ENCODE measurements around the gene AP2A2. TPM values are rescaled to one million over a fixed set of nuclear protein-coding genes. Genes with fewer than 3 reads are reported as not detected.

Gene AP2A2
- total and polyA plus RNA-seq, 2 donors (not counting 1 experiment from before 2014, with no cell fraction given): 53.1 to 57.0 TPM

DNA sequence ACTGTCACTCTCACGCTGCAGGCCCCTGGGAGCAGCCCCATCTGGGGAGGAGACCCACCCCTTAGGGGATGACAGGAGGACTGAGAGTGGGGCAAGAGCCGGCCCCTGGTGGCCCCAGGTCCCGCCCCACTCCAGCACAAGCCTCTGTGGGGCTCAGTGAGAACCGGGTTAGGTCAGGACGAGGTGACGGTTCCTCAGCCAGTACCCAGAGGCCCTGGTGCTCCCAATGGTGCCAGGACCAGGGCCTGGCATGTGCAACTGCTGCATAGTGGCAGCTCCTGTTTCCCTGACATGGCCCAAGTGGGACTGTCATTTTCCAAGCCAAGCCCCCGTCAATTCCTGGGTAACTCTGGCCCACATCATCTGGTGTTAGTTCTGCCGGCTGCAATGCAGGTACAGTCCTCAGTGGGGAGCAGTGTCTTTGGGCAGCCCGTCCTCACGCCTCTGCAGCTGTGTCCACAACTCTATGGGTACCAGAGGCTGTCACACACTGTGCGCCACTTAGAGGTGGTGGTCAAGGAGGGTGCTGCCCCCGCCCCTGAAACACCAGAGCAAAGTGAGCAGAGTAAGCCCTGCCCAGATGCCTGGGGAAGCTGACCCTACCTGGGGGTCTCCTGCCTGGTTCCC lies 31.0 kb upstream of the AP2A2 start:
- H3K27me3 Mint-ChIP-seq: no peaks in the 10 kb centered on the region
- H3K27ac Mint-ChIP-seq: no peak overlapping the region
- H3K4me1 Mint-ChIP-seq: no peaks in the 10 kb centered on the region
- no peak for TF ChIP-seq EZH2 (IDR thresholded peaks at IDR 0.05; ENCODE audit: borderline replicate concordance, insufficient read depth, low read depth, low read length, poor library complexity, severe bottlenecking)
- no peak for TF ChIP-seq CTCF (IDR thresholded peaks at IDR 0.05)
- H3K4me3 Mint-ChIP-seq: no peak overlapping the region
- DNase-seq (no peak), ATAC-seq (ENCODE audit: low read depth) (no peak)
- H3K9me3 ChIP-seq (ENCODE audit: control extremely low read depth in 1 of 3, control insufficient read depth in 2 of 3, insufficient read depth in 1 of 3, low read length in 2 of 3): no peaks in the 10 kb centered on the region
- H3K9ac ChIP-seq (ENCODE audit: low read length): no peak overlapping the region
- ChIA-PET POLR2A (no interaction called here), CTCF (no interaction called here)
- no peaks in the 10 kb centered on the region for H3K9me3 Mint-ChIP-seq (ENCODE audit: insufficient read depth)
- peaks cover 2% of the 10 kb centered on the region for H3K79me2 ChIP-seq (ENCODE audit: control insufficient read depth, insufficient read depth, low read length)
- peaks cover 0 to 22% of the 10 kb centered on the region in 2 experiments for H3K36me3 ChIP-seq (replicated peaks in 1 of 2; ENCODE audit: control extremely low read depth in 1 of 2, control insufficient read depth in 1 of 2, extremely low read depth in 1 of 2, insufficient read depth in 2 of 2, low read length in 1 of 2)
- no peak overlapping the region for H2AFZ ChIP-seq (ENCODE audit: insufficient read depth, low read depth, low read length, poor library complexity, severe bottlenecking)
- 94% methylated on average over 12 of the region's 12 CpGs for WGBS (ENCODE audit: insufficient coverage)
- intact Hi-C loops (cut with micrococcal nuclease): no loop called here
- H3K4me2 ChIP-seq (replicated peaks; ENCODE audit: low read depth, low read length, poor library complexity, severe bottlenecking): no peak overlapping the region
- no peaks in the 10 kb centered on the region for H3K4me1 ChIP-seq (ENCODE audit: control insufficient read depth in 2 of 2, insufficient read depth in 2 of 2, low read length in 2 of 2)
- no peaks in the 10 kb centered on the region for H4K20me1 ChIP-seq (ENCODE audit: control insufficient read depth, insufficient read depth, low read length, poor library complexity, severe bottlenecking)
- no peak overlapping the region for H3K4me3 ChIP-seq (ENCODE audit: control extremely low read depth in 1 of 5, extremely low read depth in 1 of 5, insufficient read depth in 1 of 5, low read depth in 2 of 5, low read length in 4 of 5)
- H3K27ac ChIP-seq (ENCODE audit: low read length in 2 of 2): no peak overlapping the region
- H3K27me3 ChIP-seq (replicated peaks in 1 of 4; ENCODE audit: control extremely low read depth in 1 of 4, control insufficient read depth in 3 of 4, insufficient read depth in 4 of 4, low read length in 3 of 4): no peaks in the 10 kb centered on the region

DNA sequence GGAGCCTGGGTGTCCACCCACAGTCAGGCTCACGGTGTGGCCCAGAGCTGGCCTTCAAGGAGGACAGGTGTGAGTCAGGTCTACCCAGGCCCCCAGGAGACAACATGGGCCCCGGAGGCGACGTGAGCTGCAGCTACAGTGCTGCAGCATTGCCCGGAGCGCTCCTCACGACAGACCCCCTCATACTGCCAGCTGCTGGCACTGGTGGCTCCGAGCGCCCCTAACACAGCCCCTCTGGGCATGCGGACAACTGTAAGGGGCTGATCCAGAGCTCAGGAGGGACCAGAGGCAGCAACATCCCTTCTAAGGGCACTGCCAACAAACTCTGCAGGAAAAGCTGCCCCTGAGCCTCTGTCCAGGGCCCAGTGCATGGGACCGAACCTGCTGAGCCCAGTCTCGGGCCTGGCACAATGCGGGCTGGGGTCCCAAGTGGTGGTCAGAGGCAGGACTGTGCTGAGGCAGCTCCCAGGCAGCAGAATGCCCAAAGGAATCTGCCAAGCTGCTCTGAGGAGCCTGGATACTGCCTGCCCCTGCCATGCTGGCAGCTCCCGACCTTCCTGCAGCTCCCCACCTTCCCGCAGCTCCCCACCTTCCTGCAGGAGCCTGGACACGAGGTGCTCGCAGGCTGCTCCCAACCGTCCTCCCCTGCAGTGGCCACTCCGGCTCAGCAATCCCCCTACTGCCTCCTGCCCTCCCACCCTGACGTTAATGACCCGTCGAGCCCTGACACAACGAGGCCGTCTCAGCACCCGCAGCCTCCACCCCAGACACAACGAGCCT lies 30.1 kb upstream of the AP2A2 start:
- no peaks in the 10 kb centered on the region for H3K4me1 Mint-ChIP-seq
- POLR2A ChIA-PET: no interaction called here

More for the DNA sequence above, 30.1 kb upstream of the AP2A2 start:
- Histone ChIP-seq H3K4me3 (ENCODE audit: control extremely low read depth in 1 of 5, extremely low read depth in 1 of 5, insufficient read depth in 1 of 5, low read depth in 2 of 5, low read length in 4 of 5) (no peak overlapping the region), H3K27ac (ENCODE audit: low read length in 2 of 2) (no peak overlapping the region), H3K9ac (ENCODE audit: low read length) (no peak overlapping the region), H3K79me2 (ENCODE audit: control insufficient read depth, insufficient read depth, low read length) (peaks cover 2% of the 10 kb centered on the region), H3K9me3 (ENCODE audit: control extremely low read depth in 1 of 3, control insufficient read depth in 2 of 3, insufficient read depth in 1 of 3, low read length in 2 of 3) (no peaks in the 10 kb centered on the region), H3K4me1 (ENCODE audit: control insufficient read depth in 2 of 2, insufficient read depth in 2 of 2, low read length in 2 of 2) (no peaks in the 10 kb centered on the region), H2AFZ (ENCODE audit: insufficient read depth, low read depth, low read length, poor library complexity, severe bottlenecking) (no peak overlapping the region), H4K20me1 (ENCODE audit: control insufficient read depth, insufficient read depth, low read length, poor library complexity, severe bottlenecking) (no peaks in the 10 kb centered on the region), H3K36me3 (replicated peaks in 1 of 2; ENCODE audit: control extremely low read depth in 1 of 2, control insufficient read depth in 1 of 2, extremely low read depth in 1 of 2, insufficient read depth in 2 of 2, low read length in 1 of 2) (peaks cover 0 to 26% of the 10 kb centered on the region in 2 experiments), H3K4me2 (replicated peaks; ENCODE audit: low read depth, low read length, poor library complexity, severe bottlenecking) (no peak overlapping the region), H3K27me3 (replicated peaks in 1 of 4; ENCODE audit: control extremely low read depth in 1 of 4, control insufficient read depth in 3 of 4, insufficient read depth in 4 of 4, low read length in 3 of 4) (no peaks in the 10 kb centered on the region)
- 91% methylated on average over 26 of the region's 26 CpGs for WGBS (ENCODE audit: insufficient coverage)
- Mint-ChIP-seq H3K9me3 (ENCODE audit: insufficient read depth) (no peaks in the 10 kb centered on the region), H3K4me3 (no peak overlapping the region), H3K27ac (no peak overlapping the region), H3K27me3 (no peaks in the 10 kb centered on the region)
- DNase-seq: no peak
- no peak for ATAC-seq (ENCODE audit: low read depth)
- CTCF ChIA-PET: no interaction called here
- intact Hi-C loops (cut with micrococcal nuclease): no loop called here
- TF ChIP-seq EZH2 (IDR thresholded peaks at IDR 0.05; ENCODE audit: borderline replicate concordance, insufficient read depth, low read depth, low read length, poor library complexity, severe bottlenecking) (no peak), CTCF (IDR thresholded peaks at IDR 0.05) (no peak)

Measured in B cell (primary cell).